H1 (cell line): Measurements from ENCODE around the gene ADO. TPM values are rescaled to one million over a fixed set of nuclear protein-coding genes. Genes with fewer than 3 reads are reported as not detected.
A peak's percentile ranks its signal among the peaks of the same experiment; 100 is the strongest.

Source experiments
- CTCF ChIA-PET: fragments of 300-600 bp; sonication (Branson Sonifier 250); formaldehyde crosslinking; loops from one replicate; lab custom pipeline; 2021; ENCODE audit not compliant: partially characterized antibody; lab: Charles Lee
- POLR2A ChIA-PET: fragments of 300-600 bp; sonication (Branson Sonifier 250); formaldehyde crosslinking; loops from one replicate; lab custom pipeline; 2021; ENCODE audit warnings: inconsistent platforms; ENCODE audit not compliant: partially characterized antibody; lab: Charles Lee
- DNase-seq, 2 experiments: peaks; one replicate each; pipeline versions ENCODE4 v3.0.0 to v3.0.0-alpha.2; 2010 to 2022; ENCODE audit warnings: low spot score in 2 of 2, low read depth in 1 of 2, mixed read lengths in 1 of 2
- FAIRE-seq: peaks from 2 replicates; lab custom pipeline; 2011; peaks lifted over from hg19 to GRCh38; lab: Jason Lieb, UNC
- H2AFZ ChIP-seq: 2 replicates; pipeline ENCODE4 v1.8.1; 2012; ENCODE audit warnings: low read length, inconsistent platforms
- H2AK5ac ChIP-seq: 2 replicates; pipeline ENCODE4 v1.6.1; 2013; ENCODE audit warnings: low read depth, low read length
- H2BK120ac ChIP-seq: replicated peaks from 2 replicates; pipeline ENCODE3; 2013; ENCODE audit warnings: low read depth, low read length, inconsistent platforms
- H2BK12ac ChIP-seq: 2 replicates; pipeline ENCODE4 v1.6.1; 2013; ENCODE audit warnings: low read depth, low read length
- H2BK15ac ChIP-seq: 2 replicates; pipeline ENCODE4 v1.6.1; 2013; ENCODE audit warnings: low read length
- H2BK20ac ChIP-seq: 2 replicates; pipeline ENCODE4 v1.6.1; 2013; ENCODE audit warnings: low read length
- H2BK5ac ChIP-seq: 2 replicates; pipeline ENCODE4 v1.6.1; 2013; ENCODE audit warnings: low read depth, low read length
- H3K14ac ChIP-seq: 2 replicates; pipeline ENCODE4 v1.6.1; 2013; ENCODE audit warnings: inconsistent platforms; ENCODE audit not compliant: insufficient read length
- H3K18ac ChIP-seq: 2 replicates; pipeline ENCODE4 v1.6.1; 2013; ENCODE audit warnings: low read length; ENCODE audit errors: extremely low read depth
- H3K23ac ChIP-seq: 2 replicates; pipeline ENCODE4 v1.6.1; 2013; ENCODE audit warnings: inconsistent platforms; ENCODE audit not compliant: insufficient read length
- H3K23me2 ChIP-seq: 2 replicates; pipeline ENCODE4 v1.6.1; 2013; ENCODE audit warnings: low read depth, low read length
- H3K27ac ChIP-seq: 2 replicates; pipeline ENCODE4 v1.6.1; 2011; ENCODE audit warnings: low read depth, low read length, inconsistent platforms
- H3K27me3 ChIP-seq, 4 experiments: replicated peaks in 1 of 4; 1 replicate in 1 of 4; 2 replicates in 3 of 4; pipeline versions ENCODE4 v1.6.1 to v1.8.1; 2011 to 2013; ENCODE audit warnings: low read length in 3 of 4, mild to moderate bottlenecking in 3 of 4, inconsistent platforms in 2 of 4, mixed read lengths in 2 of 4, moderate library complexity in 1 of 4; ENCODE audit not compliant: control insufficient read depth in 3 of 4, insufficient read depth in 3 of 4; ENCODE audit errors: extremely low read depth in 1 of 4
- H3K36me3 ChIP-seq, 4 experiments: 2 replicates each; pipeline versions ENCODE4 v1.6.1 to v1.8.1; 2011 to 2013; ENCODE audit warnings: mild to moderate bottlenecking in 4 of 4, low read length in 3 of 4, moderate library complexity in 2 of 4, control low read depth in 1 of 4, inconsistent platforms in 1 of 4; ENCODE audit not compliant: insufficient read depth in 4 of 4, control insufficient read depth in 2 of 4
- H3K4ac ChIP-seq: replicated peaks from 2 replicates; pipeline ENCODE3; 2013; ENCODE audit warnings: low read length, low read depth, mixed read lengths, inconsistent platforms; ENCODE audit not compliant: insufficient read length
- H3K4me1 ChIP-seq, 4 experiments: replicated peaks in 1 of 4; 1 replicate in 1 of 4; 2 replicates in 3 of 4; pipeline versions ENCODE4 v1.6.1 to v1.8.1; 2011 to 2013; ENCODE audit warnings: low read length in 3 of 4, inconsistent platforms in 2 of 4, mixed read lengths in 1 of 4; ENCODE audit not compliant: insufficient read depth in 4 of 4, control insufficient read depth in 3 of 4
- H3K4me2 ChIP-seq, 2 experiments: 2 replicates each; pipeline versions ENCODE4 v1.6.1 to v1.8.1; 2011 to 2013; ENCODE audit warnings: low read depth in 2 of 2, low read length in 2 of 2, control low read depth in 1 of 2, inconsistent platforms in 1 of 2, mild to moderate bottlenecking in 1 of 2; ENCODE audit not compliant: insufficient read depth in 1 of 2
- H3K4me3 ChIP-seq, 4 experiments: fragments of 200-600, 300-600 bp in 1 of 4; sonication (generic), shearing (Covaris generic), sonication (Bioruptor Twin) in 1 of 4; 2 replicates each; pipeline versions ENCODE4 v1.5.1 to v1.8.1; 2011 to 2016; ENCODE audit warnings: low read length in 4 of 4, low read depth in 3 of 4, control low read depth in 2 of 4, inconsistent platforms in 2 of 4, mild to moderate bottlenecking in 2 of 4, mixed read lengths in 1 of 4, moderate library complexity in 1 of 4; ENCODE audit not compliant: insufficient read depth in 2 of 4; ENCODE audit errors: extremely low read depth in 1 of 4
- H3K56ac ChIP-seq: replicated peaks from 2 replicates; pipeline ENCODE3; 2013; ENCODE audit warnings: low read depth, mild to moderate bottlenecking, mixed read lengths, low read length, inconsistent platforms; ENCODE audit not compliant: insufficient read length
- H3K79me1 ChIP-seq: 2 replicates; pipeline ENCODE4 v1.6.1; 2013; ENCODE audit warnings: low read depth, low read length, control low read depth
- H3K79me2 ChIP-seq, 2 experiments: 2 replicates each; pipeline versions ENCODE4 v1.6.1 to v1.8.1; 2012 to 2013; ENCODE audit warnings: low read length in 2 of 2, mild to moderate bottlenecking in 2 of 2, inconsistent platforms in 1 of 2; ENCODE audit not compliant: insufficient read depth in 2 of 2, control insufficient read depth in 1 of 2
- H3K9ac ChIP-seq, 4 experiments: replicated peaks in 1 of 4; 1 replicate in 1 of 4; 2 replicates in 3 of 4; pipeline versions ENCODE4 v1.6.1 to v1.8.1; 2011 to 2013; ENCODE audit warnings: low read depth in 3 of 4, low read length in 3 of 4, control low read depth in 2 of 4, mild to moderate bottlenecking in 2 of 4, moderate library complexity in 2 of 4, inconsistent platforms in 1 of 4; ENCODE audit errors: extremely low read depth in 1 of 4
- H3K9me3 ChIP-seq, 2 experiments: 2 replicates each; pipeline versions ENCODE4 v1.6.1 to v1.8.1; 2012 to 2013; ENCODE audit warnings: mild to moderate bottlenecking in 2 of 2, moderate library complexity in 2 of 2, control low read depth in 1 of 2, inconsistent platforms in 1 of 2, low read depth in 1 of 2, low read length in 1 of 2, mixed read lengths in 1 of 2; ENCODE audit not compliant: insufficient read depth in 2 of 2
- H4K20me1 ChIP-seq, 2 experiments: replicated peaks in 1 of 2; 2 replicates each; pipeline versions ENCODE3 to v1.8.1; 2011 to 2013; ENCODE audit warnings: inconsistent platforms in 2 of 2, low read length in 2 of 2, mild to moderate bottlenecking in 1 of 2; ENCODE audit not compliant: insufficient read depth in 2 of 2, control insufficient read depth in 1 of 2
- H4K5ac ChIP-seq: 2 replicates; pipeline ENCODE4 v1.6.1; 2013; ENCODE audit warnings: low read length, low read depth, mixed read lengths, inconsistent platforms; ENCODE audit not compliant: insufficient read length
- H4K8ac ChIP-seq: 2 replicates; pipeline ENCODE4 v1.8.0; 2013; ENCODE audit warnings: mild to moderate bottlenecking, moderate library complexity, low read length, inconsistent platforms; ENCODE audit not compliant: insufficient read depth; ENCODE audit errors: extremely low read depth
- H4K91ac ChIP-seq: replicated peaks from 2 replicates; pipeline ENCODE3; 2013; ENCODE audit warnings: low read length, mixed read lengths, inconsistent platforms; ENCODE audit not compliant: insufficient read length
- CREB1 ChIP-seq: IDR thresholded peaks from 2 replicates; pipeline ENCODE4 v1.6.1; 2012; ENCODE audit warnings: inconsistent platforms
- GTF2F1 ChIP-seq: IDR thresholded peaks from 2 replicates; pipeline ENCODE4 v1.6.1; 2012; ENCODE audit warnings: low read depth, low read length, improper control_type of control experiment, borderline replicate concordance
- JUND ChIP-seq: IDR thresholded peaks from 2 replicates; pipeline ENCODE4 v1.6.1; 2011; ENCODE audit warnings: mild to moderate bottlenecking, improper control_type of control experiment, low read length
- RBBP5 ChIP-seq: IDR thresholded peaks from 2 replicates; pipeline ENCODE4 v1.7.1; 2012; ENCODE audit warnings: low read depth, mild to moderate bottlenecking, inconsistent platforms, low read length, moderate library complexity, borderline replicate concordance
- SAP30 ChIP-seq: fragments of 300-600 bp; sonication (generic); IDR thresholded peaks from 2 replicates; pipeline ENCODE4 v1.7.1; 2012; ENCODE audit warnings: low read length, moderate library complexity, mild to moderate bottlenecking, inconsistent platforms; ENCODE audit not compliant: insufficient read depth, insufficient replicate concordance
- SRF ChIP-seq: IDR thresholded peaks from 2 replicates; pipeline ENCODE4 v1.6.1; 2011; ENCODE audit warnings: mild to moderate bottlenecking, low read depth, low read length, moderate library complexity
- TBP ChIP-seq: IDR thresholded peaks from 2 replicates; pipeline ENCODE4 v1.6.1; 2011; ENCODE audit warnings: low read depth, low read length, improper control_type of control experiment
- WGBS, 2 experiments: shearing (Covaris generic) in 1 of 2; methylation state at CpG; one replicate each; pipeline versions ENCODE4 v1.1.6 to v1.1.7; 2013 to 2015; ENCODE audit warnings: low lambda C conversion rate in 2 of 2, mixed read lengths in 2 of 2, inconsistent platforms in 1 of 2, low coverage in 1 of 2, missing lambda C conversion rate in 1 of 2; ENCODE audit not compliant: insufficient replicate concordance in 2 of 2, insufficient coverage in 1 of 2, insufficient read length in 1 of 2; ENCODE audit errors: extremely low coverage in 1 of 2, missing lambda C conversion rate in 1 of 2; 5-methylcytosine and 5-hydroxymethylcytosine counted together
- polyA plus RNA-seq, 7 experiments: library from polyadenylated mRNA; depleted of rRNA in 3 of 7; stranded (reverse) in 5 of 7; unstranded in 2 of 7; fragments of >200 nt in 5 of 7; fragments of 200-250 nt in 2 of 7; gene quantifications; 1 replicate in 5 of 7; 2 replicates in 1 of 7; 4 replicates in 1 of 7; pipeline versions ENCODE4 v1.2.1 to v1.2.3, GENCODE V29; 2011 to 2013; ENCODE audit warnings: missing spikeins in 2 of 7, mixed read lengths in 2 of 7
- total RNA-seq: library from RNA; stranded (reverse); fragmentation: NEBNext Ultra II Directional; extraction: Animal tissue kit (Norgen Biotek cat#: 25700); gene quantifications from 2 replicates; pipeline ENCODE4 v1.2.1, GENCODE V29; 2021

Gene ADO
- total and polyA plus RNA-seq, 2 of the 8 experiments (the other 6 are each of a cell fraction or from before 2014, with no cell fraction given), result 18.7 to 27.9 TPM

DNA sequence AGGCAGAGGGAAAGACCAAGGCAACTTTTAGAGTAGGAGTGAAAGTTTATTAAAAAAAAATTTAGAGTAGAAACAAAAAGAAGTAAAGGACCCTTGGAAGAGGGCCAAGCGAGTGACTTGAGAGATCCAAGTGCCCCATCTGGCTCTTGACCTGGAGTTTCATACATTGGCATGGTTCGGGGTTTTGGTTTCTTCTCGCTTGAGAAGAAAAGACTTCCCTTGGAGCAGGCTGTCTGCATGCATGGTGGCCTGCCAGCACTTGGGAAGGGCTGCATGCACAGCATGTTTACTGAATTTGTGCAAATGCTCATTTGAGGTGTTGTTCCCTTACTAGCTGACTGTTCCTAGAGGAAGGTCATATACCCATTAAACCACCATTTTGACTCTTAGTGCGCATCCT lies 8.8 kb upstream of the ADO start:
- Histone ChIP-seq H4K5ac (no peak overlapping the region), H2BK20ac (no peak overlapping the region), H4K8ac (no peak overlapping the region), H2AK5ac (no peak overlapping the region), H2BK120ac (no peak overlapping the region), H3K18ac (no peak overlapping the region), H4K20me1 (no peaks in the 10 kb centered on the region), H3K9me3 (no peaks in the 10 kb centered on the region), H3K23me2 (no peaks in the 10 kb centered on the region; the same call in 1 of the 2 replicates), H3K56ac (no peak overlapping the region)
- no peak for DNase-seq
- POLR2A ChIA-PET, result no interaction called here
- TF ChIP-seq SAP30 (no peak), SRF (no peak), GTF2F1 (no peak), JUND (no peak), CREB1 (no peak), TBP (no peak), RBBP5 (no peak)
- TF ChIP-seq, all 59 proteins: peak for 0
- H2AFZ ChIP-seq, result no peak overlapping the region
- CTCF ChIA-PET, result no interaction called here
- H3K23ac ChIP-seq, result no peak overlapping the region
- no peaks in the 10 kb centered on the region for H3K79me1 ChIP-seq
- no peak overlapping the region for H2BK5ac ChIP-seq
- no peaks in the 10 kb centered on the region for H3K79me2 ChIP-seq
- no peaks in the 10 kb centered on the region for H3K36me3 ChIP-seq
- no peak overlapping the region for H3K4me2 ChIP-seq
- H3K4me3 ChIP-seq, result no peak overlapping the region
- FAIRE-seq, result no peak
- H3K4me1 ChIP-seq, result no peaks in the 10 kb centered on the region
- no peak overlapping the region for H3K4ac ChIP-seq
- WGBS, 2 experiments, result 89% methylated on average over 4 of the region's 4 CpGs; no CpG with 5 or more reads in 1 of the 2 experiments
- no peak overlapping the region for H3K27ac ChIP-seq
- H2BK12ac ChIP-seq, result no peak overlapping the region
- no peak overlapping the region for H4K91ac ChIP-seq
- no peak overlapping the region for H3K14ac ChIP-seq
- H3K9ac ChIP-seq, result no peak overlapping the region
- H2BK15ac ChIP-seq, result peak overlapping the region; percentile 18; the same call in 1 of the 2 replicates
- H3K27me3 ChIP-seq, result no peaks in the 10 kb centered on the region
